Breast epithelium (tissue), 4 donors: ENCODE results near the gene RBM39. TPM values are rescaled to one million over a fixed set of nuclear protein-coding genes. Genes with fewer than 3 reads are reported as not detected.

ENCODE experiments used
- DNase-seq, 2 donors: peaks; one replicate each; pipeline ENCODE4 v3.0.0-alpha.2; 2019; ENCODE audit warnings: low spot score in 2 of 2
- H3K27ac ChIP-seq, 2 donors: fragments of 200-600 bp; sonication (generic) in 1 of 2; one replicate each; pipeline ENCODE4 v1.5.1; 2016 to 2019; ENCODE audit warnings: mild to moderate bottlenecking in 1 of 2
- H3K27me3 ChIP-seq, 2 donors: fragments of 200-600 bp; sonication (generic) in 1 of 2; one replicate each; pipeline versions ENCODE4 v1.5.1 to v1.6.0; 2017 to 2019; ENCODE audit warnings: control low read depth in 1 of 2, mild to moderate bottlenecking in 1 of 2
- H3K36me3 ChIP-seq: fragments of 200-600 bp; one replicate; pipeline ENCODE4 v1.5.1; 2019
- H3K4me1 ChIP-seq, 2 donors: fragments of 200-600 bp; sonication (generic); one replicate each; pipeline ENCODE4 v1.5.1; 2016 to 2019; ENCODE audit warnings: control low read depth in 1 of 2
- H3K4me3 ChIP-seq, 3 donors: fragments of 200-600 bp; sonication (generic); 1 replicate in 2 of 3; 2 replicates in 1 of 3; pipeline ENCODE4 v1.5.1; 2016 to 2019; ENCODE audit warnings: mild to moderate bottlenecking in 3 of 3, moderate library complexity in 2 of 3
- H3K9me3 ChIP-seq, 2 donors: fragments of 200-600 bp; sonication (generic) in 1 of 2; one replicate each; pipeline ENCODE4 v1.5.1; 2016 to 2019; ENCODE audit warnings: control low read depth in 1 of 2
- POLR2AphosphoS5 ChIP-seq, 3 donors: sonication (generic); formaldehyde crosslinking; IDR thresholded peaks; one replicate each; pipeline ENCODE4 v1.6.1; 2017; ENCODE audit warnings: antibody characterized with exemption in 3 of 3
- intact Hi-C: fragments of 100-400 bp; cut with DNase I; formaldehyde crosslinking; loops from one replicate; pipeline ENCODE4 v1.15.1; 2023; ENCODE audit warnings: low total_unique reads
- total RNA-seq, 3 donors: library from RNA; depleted of rRNA; stranded (reverse); fragments of >200 nt; gene quantifications; one replicate each; pipeline ENCODE4 v1.1.0, GENCODE V29; 2016

The RBM39 gene
- total RNA-seq, 3 donors from 2014 or later: 305 to 660 (median 527) TPM

- Histone ChIP-seq H3K9me3 (no peaks in the 10 kb centered on the region), H3K4me1 (peaks cover 0 to 8% of the 10 kb centered on the region in 2 donors), H3K4me3 (no peak overlapping the region), H3K27ac (no peak overlapping the region), H3K36me3 (no peaks in the 10 kb centered on the region), H3K27me3 (no peaks in the 10 kb centered on the region)
- no peak for TF ChIP-seq POLR2AphosphoS5 (IDR thresholded peaks at IDR 0.05)
- intact Hi-C loops: no loop called here
- DNase-seq: no peak
Observed at GRCh38 chr20:35653893-35654292, 88.2 kb downstream of the RBM39 start.

Other genes with a start within 250 kb of the RBM39 start
- not detected for gene C20orf173, start 212.6 kb downstream of the RBM39 start, total RNA-seq
- 100 to 1,000 TPM; 221 to 243 (median 239) TPM for gene ERGIC3, start 200.2 kb downstream of the RBM39 start, total RNA-seq
- gene SPAG4, start 126.4 kb downstream of the RBM39 start, total RNA-seq: 1 to 10 TPM; 3.4 to 9.2 (median 3.4) TPM
- gene CPNE1, start 77.4 kb downstream of the RBM39 start, total RNA-seq: 100 to 1,000 TPM in 2 of 3 donors, 10 to 100 TPM in 1; 41.1 to 135 (median 117) TPM
- gene RBM12, start 77.4 kb downstream of the RBM39 start, total RNA-seq: 10 to 100 TPM; 22.7 to 40.1 (median 34.4) TPM
- gene NFS1, start 42.9 kb downstream of the RBM39 start, total RNA-seq: 10 to 100 TPM; 31.7 to 39.7 (median 36.1) TPM
- 100 to 1,000 TPM; 231 to 348 (median 306) TPM for gene ROMO1, start 42.9 kb downstream of the RBM39 start, total RNA-seq
- gene PHF20, start 29.8 kb upstream of the RBM39 start, total RNA-seq: 10 to 100 TPM; 48.5 to 60.0 (median 59.7) TPM
- gene SCAND1, start 212.2 kb upstream of the RBM39 start, total RNA-seq: 100 to 1,000 TPM in 1 of 3 donors, 10 to 100 TPM in 2; 87.5 to 103 (median 89.6) TPM
- 1 to 10 TPM; 2.2 to 6.7 (median 2.3) TPM for gene CNBD2, start 226.3 kb upstream of the RBM39 start, total RNA-seq